HepG2 (cell line): Measurements from ENCODE around the gene RUSF1. TPM values are rescaled to one million over a fixed set of nuclear protein-coding genes. Genes with fewer than 3 reads are reported as not detected.

ENCODE experiments used
- PCBP1 ChIP-seq: fragments of 200-400 bp; formaldehyde crosslinking; IDR thresholded peaks from 2 replicates; pipeline ENCODE4 v1.6.1; 2017; ENCODE audit warnings: mild to moderate bottlenecking, low read depth, low read length, borderline replicate concordance
- POLR2G ChIP-seq: fragments of 200-400 bp; formaldehyde crosslinking; IDR thresholded peaks from 2 replicates; pipeline ENCODE4 v1.6.1; 2018; ENCODE audit warnings: mild to moderate bottlenecking, low read depth, low read length, moderate library complexity
- RAD51 ChIP-seq: fragments of 450-650 bp; IDR thresholded peaks from 2 replicates; pipeline ENCODE4 v1.6.1; 2016; ENCODE audit warnings: borderline replicate concordance
- SP5 ChIP-seq: IDR thresholded peaks from 2 replicates; pipeline ENCODE4 v1.6.1; 2016; ENCODE audit warnings: low read depth, borderline replicate concordance
- ZNF354B ChIP-seq: sonication (generic); formaldehyde crosslinking; IDR thresholded peaks from 2 replicates; pipeline ENCODE4 v1.8.0; 2022; ENCODE audit warnings: mild to moderate bottlenecking, missing genetic modification reagents
- ZNF577 ChIP-seq: sonication (generic); formaldehyde crosslinking; IDR thresholded peaks from 2 replicates; pipeline ENCODE4 v1.4.0; 2020; ENCODE audit warnings: mild to moderate bottlenecking, low read depth, missing genetic modification reagents, borderline replicate concordance
- ZNF615 ChIP-seq: sonication (generic); formaldehyde crosslinking; IDR thresholded peaks from 2 replicates; pipeline ENCODE4 v1.5.0; 2020; ENCODE audit warnings: mild to moderate bottlenecking, missing genetic modification reagents, borderline replicate concordance
- ZNF644 ChIP-seq: IDR thresholded peaks from 2 replicates; pipeline ENCODE4 v1.6.1; 2016; ENCODE audit warnings: low read depth
- ZNF850 ChIP-seq: sonication (generic); formaldehyde crosslinking; conservative IDR thresholded peaks from 2 replicates; pipeline ENCODE4 v1.9.0; 2021; ENCODE audit warnings: mild to moderate bottlenecking, missing genetic modification reagents
- polyA plus RNA-seq, 8 experiments: library from polyadenylated mRNA; depleted of rRNA in 3 of 8; stranded (reverse) in 7 of 8; unstranded in 1 of 8; fragments of >200 nt; fragmentation: Illumina TruSeq in 4 of 8; extraction: Trizol in 4 of 8; gene quantifications; 2 replicates each; pipeline versions ENCODE4 v1.2.1 to v1.2.3, GENCODE V29; 2011 to 2016; ENCODE audit warnings: low read depth in 4 of 8, missing spikeins in 1 of 8, mixed read lengths in 1 of 8; ENCODE audit not compliant: insufficient read depth in 1 of 8
- total RNA-seq, 5 experiments: library from RNA; depleted of rRNA; stranded (reverse); fragments of >200 nt; fragmentation: Illumina TruSeq; extraction: Trizol; gene quantifications; 2 replicates each; pipeline ENCODE4 v1.2.3, GENCODE V29; 2016; ENCODE audit warnings: low read depth in 1 of 5
- TF ChIP-seq, protein P1 (sequence below): sonication (generic); formaldehyde crosslinking; IDR thresholded peaks from 2 replicates; pipeline ENCODE4 v1.4.0; 2020; ENCODE audit warnings: missing genetic modification reagents
- TF ChIP-seq, protein P2 (sequence below): sonication (generic); formaldehyde crosslinking; IDR thresholded peaks from 2 replicates; pipeline ENCODE4 v1.8.0; 2022; ENCODE audit warnings: low read depth, missing genetic modification reagents
- TF ChIP-seq, protein P3 (sequence below): sonication (generic); formaldehyde crosslinking; IDR thresholded peaks from 2 replicates; pipeline ENCODE4 v1.8.0; 2022; ENCODE audit warnings: missing genetic modification reagents, mild to moderate bottlenecking, inconsistent platforms, borderline replicate concordance
- TF ChIP-seq, protein P4 (sequence below): sonication (generic); formaldehyde crosslinking; IDR thresholded peaks from 2 replicates; pipeline ENCODE4 v1.4.0; 2020; ENCODE audit warnings: missing genetic modification reagents
- TF ChIP-seq, protein P5 (sequence below): IDR thresholded peaks from 2 replicates; pipeline ENCODE4 v1.6.1; 2018; ENCODE audit warnings: missing genetic modification reagents, mild to moderate bottlenecking, missing compliant biosample characterization
- TF ChIP-seq, protein P6 (sequence below): sonication (generic); formaldehyde crosslinking; IDR thresholded peaks from 2 replicates; pipeline ENCODE4 v1.5.0; 2020; ENCODE audit warnings: missing genetic modification reagents

RUSF1 gene
- total and polyA plus RNA-seq, 2 of the 13 experiments (the other 11 are each of a cell fraction or from before 2014, with no cell fraction given): 40.8 to 50.2 TPM

DNA sequence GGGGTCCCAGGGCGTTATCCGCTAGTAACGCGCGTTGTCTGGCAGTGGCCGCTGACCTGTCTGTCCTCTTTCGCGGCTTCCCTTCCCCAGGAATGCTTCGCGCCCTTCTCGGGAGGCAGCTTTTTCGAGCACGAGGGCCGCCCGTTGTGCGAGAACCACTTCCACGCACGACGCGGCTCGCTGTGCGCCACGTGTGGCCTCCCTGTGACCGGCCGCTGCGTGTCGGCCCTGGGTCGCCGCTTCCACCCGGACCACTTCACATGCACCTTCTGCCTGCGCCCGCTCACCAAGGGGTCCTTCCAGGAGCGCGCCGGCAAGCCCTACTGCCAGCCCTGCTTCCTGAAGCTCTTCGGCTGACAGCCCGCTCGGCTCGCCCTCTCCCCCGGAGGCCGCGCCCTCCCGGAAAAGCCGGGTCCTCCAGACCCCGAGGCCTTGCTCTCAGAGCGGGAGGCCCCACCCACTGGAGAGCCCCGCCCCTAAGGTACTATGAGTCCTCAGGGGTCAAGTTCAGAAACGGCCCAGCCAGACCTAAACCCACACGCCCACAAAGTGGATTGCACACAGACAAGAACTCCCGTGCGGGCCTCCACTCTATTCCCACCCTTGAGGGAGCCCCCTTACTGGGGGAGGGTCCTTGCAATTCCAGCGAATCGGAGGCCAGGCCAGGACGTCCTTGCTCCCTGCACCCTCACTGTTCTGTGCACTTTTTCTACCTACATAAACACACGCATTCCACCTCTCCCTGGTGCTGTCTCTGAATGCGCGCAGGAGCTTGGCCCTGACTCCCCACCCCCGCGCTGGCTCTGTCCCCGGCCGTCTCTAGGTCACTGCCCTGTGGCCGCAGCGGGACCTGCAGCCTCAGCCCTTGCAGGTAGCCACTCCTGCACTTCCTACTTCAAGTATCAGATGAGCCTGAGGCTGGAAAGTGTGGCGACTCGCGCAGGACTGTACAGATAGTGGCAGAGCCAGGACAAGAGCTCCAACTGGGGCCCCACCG lies 30.7 kb downstream of the RUSF1 start (continued):
- TF ChIP-seq, protein P1, sequence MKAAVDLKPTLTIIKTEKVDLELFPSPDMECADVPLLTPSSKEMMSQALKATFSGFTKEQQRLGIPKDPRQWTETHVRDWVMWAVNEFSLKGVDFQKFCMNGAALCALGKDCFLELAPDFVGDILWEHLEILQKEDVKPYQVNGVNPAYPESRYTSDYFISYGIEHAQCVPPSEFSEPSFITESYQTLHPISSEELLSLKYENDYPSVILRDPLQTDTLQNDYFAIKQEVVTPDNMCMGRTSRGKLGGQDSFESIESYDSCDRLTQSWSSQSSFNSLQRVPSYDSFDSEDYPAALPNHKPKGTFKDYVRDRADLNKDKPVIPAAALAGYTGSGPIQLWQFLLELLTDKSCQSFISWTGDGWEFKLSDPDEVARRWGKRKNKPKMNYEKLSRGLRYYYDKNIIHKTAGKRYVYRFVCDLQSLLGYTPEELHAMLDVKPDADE (CRISPR knock-in tag): no peak
- TF ChIP-seq, protein P2, sequence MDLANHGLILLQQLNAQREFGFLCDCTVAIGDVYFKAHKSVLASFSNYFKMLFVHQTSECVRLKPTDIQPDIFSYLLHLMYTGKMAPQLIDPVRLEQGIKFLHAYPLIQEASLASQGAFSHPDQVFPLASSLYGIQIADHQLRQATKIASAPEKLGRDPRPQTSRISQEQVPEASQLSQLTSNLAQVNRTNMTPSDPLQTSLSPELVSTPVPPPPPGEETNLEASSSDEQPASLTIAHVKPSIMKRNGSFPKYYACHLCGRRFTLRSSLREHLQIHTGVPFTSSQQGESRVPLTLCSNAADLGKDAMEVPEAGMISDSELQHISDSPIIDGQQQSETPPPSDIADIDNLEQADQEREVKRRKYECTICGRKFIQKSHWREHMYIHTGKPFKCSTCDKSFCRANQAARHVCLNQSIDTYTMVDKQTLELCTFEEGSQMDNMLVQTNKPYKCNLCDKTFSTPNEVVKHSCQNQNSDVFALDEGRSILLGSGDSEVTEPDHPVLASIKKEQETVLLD (CRISPR knock-in tag): no peak
- TF ChIP-seq, protein P3, sequence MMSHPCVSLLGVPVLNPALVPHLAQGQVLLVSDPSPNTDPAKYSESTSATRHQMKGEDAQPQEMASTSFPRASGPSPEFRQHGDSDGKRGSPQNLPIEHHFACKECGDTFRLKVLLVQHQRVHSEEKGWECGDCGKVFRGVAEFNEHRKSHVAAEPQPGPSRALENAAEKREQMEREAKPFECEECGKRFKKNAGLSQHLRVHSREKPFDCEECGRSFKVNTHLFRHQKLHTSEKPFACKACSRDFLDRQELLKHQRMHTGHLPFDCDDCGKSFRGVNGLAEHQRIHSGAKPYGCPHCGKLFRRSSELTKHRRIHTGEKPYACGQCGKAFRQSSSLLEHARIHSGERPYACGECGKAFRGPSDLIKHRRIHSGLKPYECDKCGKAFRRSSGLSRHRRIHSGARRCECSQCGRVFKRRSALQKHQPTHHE (CRISPR knock-in tag): no peak
- TF ChIP-seq ZNF615 (CRISPR knock-in tag) (no peak), ZNF577 (CRISPR knock-in tag) (no peak), ZNF644 (CRISPR knock-in tag) (no peak), RAD51 (no peak), PCBP1 (no peak), ZNF850 (no peak), SP5 (peak; percentile 84), POLR2G (peak; percentile 24), ZNF354B (no peak)
- TF ChIP-seq, protein P4, sequence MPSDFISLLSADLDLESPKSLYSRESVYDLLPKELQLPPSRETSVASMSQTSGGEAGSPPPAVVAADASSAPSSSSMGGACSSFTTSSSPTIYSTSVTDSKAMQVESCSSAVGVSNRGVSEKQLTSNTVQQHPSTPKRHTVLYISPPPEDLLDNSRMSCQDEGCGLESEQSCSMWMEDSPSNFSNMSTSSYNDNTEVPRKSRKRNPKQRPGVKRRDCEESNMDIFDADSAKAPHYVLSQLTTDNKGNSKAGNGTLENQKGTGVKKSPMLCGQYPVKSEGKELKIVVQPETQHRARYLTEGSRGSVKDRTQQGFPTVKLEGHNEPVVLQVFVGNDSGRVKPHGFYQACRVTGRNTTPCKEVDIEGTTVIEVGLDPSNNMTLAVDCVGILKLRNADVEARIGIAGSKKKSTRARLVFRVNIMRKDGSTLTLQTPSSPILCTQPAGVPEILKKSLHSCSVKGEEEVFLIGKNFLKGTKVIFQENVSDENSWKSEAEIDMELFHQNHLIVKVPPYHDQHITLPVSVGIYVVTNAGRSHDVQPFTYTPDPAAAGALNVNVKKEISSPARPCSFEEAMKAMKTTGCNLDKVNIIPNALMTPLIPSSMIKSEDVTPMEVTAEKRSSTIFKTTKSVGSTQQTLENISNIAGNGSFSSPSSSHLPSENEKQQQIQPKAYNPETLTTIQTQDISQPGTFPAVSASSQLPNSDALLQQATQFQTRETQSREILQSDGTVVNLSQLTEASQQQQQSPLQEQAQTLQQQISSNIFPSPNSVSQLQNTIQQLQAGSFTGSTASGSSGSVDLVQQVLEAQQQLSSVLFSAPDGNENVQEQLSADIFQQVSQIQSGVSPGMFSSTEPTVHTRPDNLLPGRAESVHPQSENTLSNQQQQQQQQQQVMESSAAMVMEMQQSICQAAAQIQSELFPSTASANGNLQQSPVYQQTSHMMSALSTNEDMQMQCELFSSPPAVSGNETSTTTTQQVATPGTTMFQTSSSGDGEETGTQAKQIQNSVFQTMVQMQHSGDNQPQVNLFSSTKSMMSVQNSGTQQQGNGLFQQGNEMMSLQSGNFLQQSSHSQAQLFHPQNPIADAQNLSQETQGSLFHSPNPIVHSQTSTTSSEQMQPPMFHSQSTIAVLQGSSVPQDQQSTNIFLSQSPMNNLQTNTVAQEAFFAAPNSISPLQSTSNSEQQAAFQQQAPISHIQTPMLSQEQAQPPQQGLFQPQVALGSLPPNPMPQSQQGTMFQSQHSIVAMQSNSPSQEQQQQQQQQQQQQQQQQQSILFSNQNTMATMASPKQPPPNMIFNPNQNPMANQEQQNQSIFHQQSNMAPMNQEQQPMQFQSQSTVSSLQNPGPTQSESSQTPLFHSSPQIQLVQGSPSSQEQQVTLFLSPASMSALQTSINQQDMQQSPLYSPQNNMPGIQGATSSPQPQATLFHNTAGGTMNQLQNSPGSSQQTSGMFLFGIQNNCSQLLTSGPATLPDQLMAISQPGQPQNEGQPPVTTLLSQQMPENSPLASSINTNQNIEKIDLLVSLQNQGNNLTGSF (CRISPR knock-in tag): no peak
- TF ChIP-seq, protein P5, sequence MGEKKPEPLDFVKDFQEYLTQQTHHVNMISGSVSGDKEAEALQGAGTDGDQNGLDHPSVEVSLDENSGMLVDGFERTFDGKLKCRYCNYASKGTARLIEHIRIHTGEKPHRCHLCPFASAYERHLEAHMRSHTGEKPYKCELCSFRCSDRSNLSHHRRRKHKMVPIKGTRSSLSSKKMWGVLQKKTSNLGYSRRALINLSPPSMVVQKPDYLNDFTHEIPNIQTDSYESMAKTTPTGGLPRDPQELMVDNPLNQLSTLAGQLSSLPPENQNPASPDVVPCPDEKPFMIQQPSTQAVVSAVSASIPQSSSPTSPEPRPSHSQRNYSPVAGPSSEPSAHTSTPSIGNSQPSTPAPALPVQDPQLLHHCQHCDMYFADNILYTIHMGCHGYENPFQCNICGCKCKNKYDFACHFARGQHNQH (CRISPR knock-in tag): peak; percentile 71
- TF ChIP-seq, protein P6, sequence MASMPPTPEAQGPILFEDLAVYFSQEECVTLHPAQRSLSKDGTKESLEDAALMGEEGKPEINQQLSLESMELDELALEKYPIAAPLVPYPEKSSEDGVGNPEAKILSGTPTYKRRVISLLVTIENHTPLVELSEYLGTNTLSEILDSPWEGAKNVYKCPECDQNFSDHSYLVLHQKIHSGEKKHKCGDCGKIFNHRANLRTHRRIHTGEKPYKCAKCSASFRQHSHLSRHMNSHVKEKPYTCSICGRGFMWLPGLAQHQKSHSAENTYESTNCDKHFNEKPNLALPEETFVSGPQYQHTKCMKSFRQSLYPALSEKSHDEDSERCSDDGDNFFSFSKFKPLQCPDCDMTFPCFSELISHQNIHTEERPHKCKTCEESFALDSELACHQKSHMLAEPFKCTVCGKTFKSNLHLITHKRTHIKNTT: no peak
